ENCODE measurements around the gene ERBB4. TPM values are rescaled to one million over a fixed set of nuclear protein-coding genes. Genes with fewer than 3 reads are reported as not detected.

The ERBB4 gene
- total RNA-seq, 2 experiments from 2014 or later, result not detected

DNA sequence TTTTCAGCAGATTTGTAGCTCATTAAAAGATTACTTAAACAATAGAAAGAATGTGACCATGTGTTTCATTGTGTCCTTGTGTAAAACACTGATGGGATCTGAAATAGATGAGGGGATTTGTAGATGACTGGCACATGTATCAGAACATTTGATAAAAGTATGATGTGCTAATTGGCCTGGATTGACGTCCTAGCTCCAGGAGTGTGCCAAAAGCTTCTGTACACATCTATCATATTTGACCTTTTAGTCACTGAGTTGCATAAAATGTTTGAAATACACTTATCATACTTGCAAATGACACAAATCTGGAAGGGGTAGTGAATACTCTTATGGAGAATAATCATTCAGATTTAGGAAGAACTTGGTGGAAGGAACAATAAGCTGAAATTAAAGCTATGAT, 778.5 kb downstream of the ERBB4 start:
- Histone ChIP-seq H4K20me1 (ENCODE audit: insufficient read depth, low read length) (no peaks in the 10 kb centered on the region), H3K9me2 (ENCODE audit: insufficient read depth, low read length) (no peaks in the 10 kb centered on the region), H2AFZ (ENCODE audit: low read length) (no peak overlapping the region), H3K36me3 (ENCODE audit: insufficient read depth, low read length) (no peaks in the 10 kb centered on the region), H3K79me2 (ENCODE audit: insufficient read depth, low read depth, low read length) (no peaks in the 10 kb centered on the region), H3K4me1 (ENCODE audit: insufficient read depth, low read length, poor library complexity, severe bottlenecking) (no peaks in the 10 kb centered on the region), H3K9me3 (ENCODE audit: low read length) (no peaks in the 10 kb centered on the region), H3K4me2 (ENCODE audit: low read length) (no peak overlapping the region), H3K27ac (ENCODE audit: low read depth, low read length, poor library complexity, severe bottlenecking) (no peak overlapping the region), H3K4me3 (ENCODE audit: low read depth, low read length, poor library complexity, severe bottlenecking) (no peak overlapping the region)
- no peak for TF ChIP-seq EZH2phosphoT487 (IDR thresholded peaks at IDR 0.05; ENCODE audit: borderline replicate concordance, low read depth, low read length)
- TF ChIP-seq, protein P1, sequence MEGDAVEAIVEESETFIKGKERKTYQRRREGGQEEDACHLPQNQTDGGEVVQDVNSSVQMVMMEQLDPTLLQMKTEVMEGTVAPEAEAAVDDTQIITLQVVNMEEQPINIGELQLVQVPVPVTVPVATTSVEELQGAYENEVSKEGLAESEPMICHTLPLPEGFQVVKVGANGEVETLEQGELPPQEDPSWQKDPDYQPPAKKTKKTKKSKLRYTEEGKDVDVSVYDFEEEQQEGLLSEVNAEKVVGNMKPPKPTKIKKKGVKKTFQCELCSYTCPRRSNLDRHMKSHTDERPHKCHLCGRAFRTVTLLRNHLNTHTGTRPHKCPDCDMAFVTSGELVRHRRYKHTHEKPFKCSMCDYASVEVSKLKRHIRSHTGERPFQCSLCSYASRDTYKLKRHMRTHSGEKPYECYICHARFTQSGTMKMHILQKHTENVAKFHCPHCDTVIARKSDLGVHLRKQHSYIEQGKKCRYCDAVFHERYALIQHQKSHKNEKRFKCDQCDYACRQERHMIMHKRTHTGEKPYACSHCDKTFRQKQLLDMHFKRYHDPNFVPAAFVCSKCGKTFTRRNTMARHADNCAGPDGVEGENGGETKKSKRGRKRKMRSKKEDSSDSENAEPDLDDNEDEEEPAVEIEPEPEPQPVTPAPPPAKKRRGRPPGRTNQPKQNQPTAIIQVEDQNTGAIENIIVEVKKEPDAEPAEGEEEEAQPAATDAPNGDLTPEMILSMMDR (conservative IDR thresholded peaks at IDR 0.05; ENCODE audit: low read length), result no peak
- ChIA-PET CTCF (ENCODE audit: unreplicated experiment) (no interaction called here), POLR2A (no interaction called here)
- BruUV-seq (replicated peaks), result no TSS peak
- intact Hi-C loops (cut with micrococcal nuclease; ENCODE audit: unreplicated experiment), result no loop called here
- DNase-seq (ENCODE audit: low spot score), result no peak

DNA sequence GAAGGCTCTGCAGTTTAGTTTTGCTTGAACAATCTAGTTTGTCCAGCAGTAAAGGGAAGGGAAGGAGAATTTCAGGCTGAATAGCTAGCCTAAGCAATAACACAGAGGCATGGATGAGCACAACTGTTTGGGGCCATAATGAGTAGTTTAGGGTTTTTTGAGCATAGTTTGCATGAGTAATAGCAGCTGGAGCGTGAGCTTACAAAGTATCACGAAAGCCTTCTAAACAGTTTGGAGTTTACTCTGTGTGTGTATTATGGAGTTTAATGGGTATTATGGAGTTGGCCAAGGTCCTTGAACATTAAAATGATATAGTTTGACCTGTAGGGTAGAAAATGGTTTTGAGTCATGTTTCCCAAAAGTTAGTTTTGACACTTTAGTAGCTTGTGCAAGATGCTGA, 782.3 kb downstream of the ERBB4 start:
- no peaks in the 10 kb centered on the region for H4K20me1 ChIP-seq (ENCODE audit: insufficient read depth, low read length)
- no peak overlapping the region for H3K4me3 ChIP-seq (ENCODE audit: low read depth, low read length, poor library complexity, severe bottlenecking)
- no peak overlapping the region for H2AFZ ChIP-seq (ENCODE audit: low read length)
- no peaks in the 10 kb centered on the region for H3K9me2 ChIP-seq (ENCODE audit: insufficient read depth, low read length)
- CTCF ChIA-PET (ENCODE audit: unreplicated experiment), result no interaction called here
- no peaks in the 10 kb centered on the region for H3K9me3 ChIP-seq (ENCODE audit: low read length)
- H3K4me1 ChIP-seq (ENCODE audit: insufficient read depth, low read length, poor library complexity, severe bottlenecking), result no peaks in the 10 kb centered on the region
- TF ChIP-seq EZH2phosphoT487 (IDR thresholded peaks at IDR 0.05; ENCODE audit: borderline replicate concordance, low read depth, low read length), result no peak
- TF ChIP-seq, protein P1 (conservative IDR thresholded peaks at IDR 0.05; ENCODE audit: low read length), result no peak
- BruUV-seq (replicated peaks), result no TSS peak
- POLR2A ChIA-PET, result interaction anchor here (1.1 kb wide), 1 partner anchor 15 kb away, joined by 3 read pairs; no protein-coding TSS in a partner anchor
- H3K4me2 ChIP-seq (ENCODE audit: low read length), result no peak overlapping the region
- no peak overlapping the region for H3K27ac ChIP-seq (ENCODE audit: low read depth, low read length, poor library complexity, severe bottlenecking)
- no peaks in the 10 kb centered on the region for H3K36me3 ChIP-seq (ENCODE audit: insufficient read depth, low read length)
- no peaks in the 10 kb centered on the region for H3K79me2 ChIP-seq (ENCODE audit: insufficient read depth, low read depth, low read length)
- intact Hi-C loops (cut with micrococcal nuclease; ENCODE audit: unreplicated experiment), result no loop called here
- DNase-seq (ENCODE audit: low spot score), result no peak

DNA sequence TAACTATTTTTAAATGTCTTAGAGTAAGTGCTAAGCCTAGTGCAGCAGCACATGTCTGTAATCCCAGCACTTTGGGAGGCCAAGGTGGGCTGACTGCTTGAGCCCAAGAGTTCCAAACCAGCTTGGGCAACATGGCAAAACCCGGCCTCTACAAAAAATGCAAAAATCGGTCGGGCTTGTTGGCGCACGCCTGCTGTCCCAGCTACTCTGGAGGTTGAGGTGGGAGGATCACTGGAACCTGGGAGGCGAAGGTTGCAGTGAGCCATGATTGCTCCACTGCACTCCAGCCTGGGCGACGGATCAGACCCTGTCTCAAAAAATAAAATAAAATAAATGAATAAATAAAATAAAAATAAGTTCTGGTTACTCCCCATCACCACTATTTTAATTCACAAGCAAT, 783.4 kb downstream of the ERBB4 start:
- Histone ChIP-seq H3K9me2 (ENCODE audit: insufficient read depth, low read length) (no peaks in the 10 kb centered on the region), H3K79me2 (ENCODE audit: insufficient read depth, low read depth, low read length) (no peaks in the 10 kb centered on the region), H3K36me3 (ENCODE audit: insufficient read depth, low read length) (no peaks in the 10 kb centered on the region), H3K9me3 (ENCODE audit: low read length) (no peaks in the 10 kb centered on the region), H3K4me1 (ENCODE audit: insufficient read depth, low read length, poor library complexity, severe bottlenecking) (no peaks in the 10 kb centered on the region), H2AFZ (ENCODE audit: low read length) (no peak overlapping the region), H4K20me1 (ENCODE audit: insufficient read depth, low read length) (no peaks in the 10 kb centered on the region), H3K4me3 (ENCODE audit: low read depth, low read length, poor library complexity, severe bottlenecking) (no peak overlapping the region), H3K4me2 (ENCODE audit: low read length) (no peak overlapping the region), H3K27ac (ENCODE audit: low read depth, low read length, poor library complexity, severe bottlenecking) (no peak overlapping the region)
- no peak for DNase-seq (ENCODE audit: low spot score)
- TF ChIP-seq, protein P1 (conservative IDR thresholded peaks at IDR 0.05; ENCODE audit: low read length), result no peak
- TF ChIP-seq EZH2phosphoT487 (IDR thresholded peaks at IDR 0.05; ENCODE audit: borderline replicate concordance, low read depth, low read length), result no peak
- no TSS peak for BruUV-seq (replicated peaks)
- POLR2A ChIA-PET, result no interaction called here
- CTCF ChIA-PET (ENCODE audit: unreplicated experiment), result no interaction called here
- intact Hi-C loops (cut with micrococcal nuclease; ENCODE audit: unreplicated experiment), result no loop called here
